Spleen (tissue), 7 donors: ENCODE results near the gene CALML5.

ENCODE experiments used
- CTCF ChIP-seq, 11 experiments: fragments of 200-600 bp in 7 of 11; fragments of 450-650 bp in 4 of 11; sonication (generic) in 4 of 11; IDR thresholded peaks in 8 of 11; conservative IDR thresholded peaks in 3 of 11; 1 replicate in 7 of 11; 2 replicates in 4 of 11; pipeline versions ENCODE4 v1.4.0 to v1.8.0; 2016 to 2021; ENCODE audit warnings: antibody characterized with exemption in 11 of 11, inconsistent platforms in 4 of 11, mild to moderate bottlenecking in 1 of 11
- POLR2A ChIP-seq, 3 donors: fragments of 450-650 bp; IDR thresholded peaks; one replicate each; pipeline ENCODE4 v1.5.1; 2017; ENCODE audit warnings: antibody characterized with exemption in 3 of 3, mild to moderate bottlenecking in 1 of 3
- POLR2AphosphoS5 ChIP-seq, 3 donors: sonication (generic); formaldehyde crosslinking; IDR thresholded peaks; one replicate each; pipeline ENCODE4 v1.5.1; 2017; ENCODE audit warnings: antibody characterized with exemption in 3 of 3
- donor health status: DM: no; HTN: no; CAD: no; lungs with moderate emphysema.
- donor health status: DM: no; HTN: no; CAD: no.
- donor health status: DM: no; HTN: no; CAD: no.

- TF ChIP-seq CTCF (IDR thresholded peaks at IDR 0.05 in 8 of 11, conservative IDR thresholded peaks at IDR 0.05 in 3 of 11) (no peak), POLR2A (IDR thresholded peaks at IDR 0.05) (no peak), POLR2AphosphoS5 (IDR thresholded peaks at IDR 0.05) (peak in 1 of 3 donors; percentile 20)
Measured at GRCh38 chr10:5502061-5502521, 2.7 kb upstream of the CALML5 start.
